ENCODE results near the gene ATAT1. TPM values are rescaled to one million over a fixed set of nuclear protein-coding genes. Genes with fewer than 3 reads are reported as not detected.

ATAT1 gene
- total RNA-seq, 4 donors from 2014 or later = 0.82 to 2.6 (median 2.1) TPM

- H3K27ac ChIP-seq = peak overlapping the region; percentile 76 to 99 (median 94)
- ATAC-seq = no peak
- H3K4me1 ChIP-seq = peaks cover 30 to 66% (median 35%) of the 10 kb centered on the region in 3 donors
- TF ChIP-seq EP300 (IDR thresholded peaks at IDR 0.05) = no peak
- TF ChIP-seq POLR2AphosphoS5 (IDR thresholded peaks at IDR 0.05) = peak; percentile 34
- 27 to 35% methylated on average over 5 to 6 of the region's 6 CpGs for WGBS, 2 donors (ENCODE audit: low coverage in 1 of 2)
- H3K36me3 ChIP-seq = peaks cover 0 to 26% of the 10 kb centered on the region in 2 donors
- no peaks in the 10 kb centered on the region for H3K9me3 ChIP-seq
- no peaks in the 10 kb centered on the region for H3K27me3 ChIP-seq
- H3K4me3 ChIP-seq = no peak overlapping the region
These were observed 13.9 kb upstream of the ATAT1 start for GRCh38 chr6:30612687-30613248.

DNA sequence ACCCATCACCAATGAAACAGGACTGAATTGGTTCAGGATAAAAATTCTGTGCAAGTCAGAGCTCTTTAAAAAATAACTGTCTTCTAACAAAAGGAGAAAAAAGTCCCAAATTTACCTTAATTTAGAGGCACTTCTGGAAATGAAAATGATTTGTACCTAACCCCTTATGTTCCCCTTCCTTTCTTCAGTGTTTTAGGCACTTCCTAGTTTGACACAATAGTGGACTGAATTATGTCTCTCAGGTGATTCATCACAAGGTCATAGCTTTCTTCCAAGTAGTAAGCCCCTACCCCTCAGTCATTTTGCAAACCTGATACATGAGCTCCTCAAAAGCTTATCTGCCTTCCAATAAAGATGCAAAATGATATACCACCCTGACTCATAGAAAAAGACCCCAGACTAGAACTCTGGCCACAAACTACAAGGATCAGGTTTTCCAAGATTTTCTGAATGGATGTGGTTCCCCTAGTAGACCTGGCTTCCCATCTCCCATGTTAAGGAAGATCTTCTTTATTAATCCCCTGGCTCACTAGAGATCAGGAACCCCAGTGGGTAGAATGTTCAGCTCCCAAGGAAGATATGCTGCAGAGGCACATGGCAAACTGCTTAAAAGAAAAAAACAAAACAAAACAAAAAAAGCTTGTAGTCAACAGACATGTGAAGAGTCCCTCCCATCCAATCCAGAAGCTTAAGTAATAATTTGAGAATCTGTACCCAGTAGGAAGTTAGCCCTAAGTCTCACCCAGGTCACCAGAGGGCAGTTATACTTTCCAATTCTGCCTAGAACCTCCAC, 13.2 kb upstream of the ATAT1 start:
- Histone ChIP-seq H3K4me3 (peak overlapping the region; percentile 76 to 85), H3K4me1 (peaks cover 30 to 67% (median 36%) of the 10 kb centered on the region in 3 donors), H3K9me3 (no peaks in the 10 kb centered on the region), H3K27ac (peak overlapping the region; percentile 84 to 99 (median 94)), H3K36me3 (peaks cover 0 to 19% of the 10 kb centered on the region in 2 donors), H3K27me3 (no peaks in the 10 kb centered on the region)
- peak; percentile 12 for TF ChIP-seq POLR2A (IDR thresholded peaks at IDR 0.05)
- TF ChIP-seq EP300 (IDR thresholded peaks at IDR 0.05) = no peak
- peak; percentile 10 for TF ChIP-seq POLR2AphosphoS5 (IDR thresholded peaks at IDR 0.05)
- no peak for ATAC-seq

DNA sequence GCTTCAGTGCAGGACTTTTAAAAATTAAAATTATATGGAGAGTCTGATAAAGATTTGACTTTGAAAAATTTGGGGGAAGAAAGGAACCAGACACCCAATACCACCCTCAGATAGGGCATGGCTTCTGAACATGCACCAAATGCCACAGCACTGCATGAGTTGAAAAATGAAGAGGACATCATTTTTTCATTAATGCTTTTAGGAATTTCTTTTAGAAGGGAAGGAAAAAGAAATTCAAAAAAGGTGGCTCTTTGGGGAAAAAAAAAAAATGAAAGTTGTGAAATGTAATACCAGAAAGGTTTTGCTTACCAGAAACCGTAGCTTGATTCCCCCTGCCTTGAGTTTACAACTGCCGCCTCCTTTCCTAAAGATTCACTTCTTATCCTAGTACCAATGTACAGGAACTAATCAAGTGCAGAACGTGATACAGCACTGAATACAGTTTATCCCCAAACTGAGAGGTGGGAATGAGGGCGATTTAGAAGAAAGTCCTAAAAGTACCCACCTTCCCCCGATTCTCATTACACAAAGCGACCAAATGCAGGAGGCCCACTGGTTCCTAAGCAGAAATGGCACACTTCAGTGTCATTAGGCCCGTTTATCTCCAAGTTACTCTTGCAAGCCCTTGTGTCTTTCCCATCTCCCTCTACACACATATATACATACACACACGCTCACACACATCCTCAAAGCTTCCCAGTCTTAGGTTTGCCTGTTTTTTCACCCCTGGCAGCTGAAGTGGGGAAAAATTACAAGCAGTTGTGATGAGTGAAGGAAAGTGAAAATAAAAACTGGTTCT, 12.4 kb upstream of the ATAT1 start:
- peaks cover 38 to 67% (median 38%) of the 10 kb centered on the region in 3 donors for H3K4me1 ChIP-seq
- peak overlapping the region; percentile 76 to 85 for H3K4me3 ChIP-seq
- no peak for ATAC-seq
- TF ChIP-seq POLR2A (IDR thresholded peaks at IDR 0.05) (no peak), POLR2AphosphoS5 (IDR thresholded peaks at IDR 0.05) (peak; percentile 46)
- 8 to 15% methylated on average over 8 of the region's 8 CpGs for WGBS, 2 donors (ENCODE audit: low coverage in 1 of 2)
- peak overlapping the region; percentile 84 to 99 (median 94) for H3K27ac ChIP-seq
- H3K27me3 ChIP-seq = no peaks in the 10 kb centered on the region
- peaks cover 0 to 11% of the 10 kb centered on the region in 2 donors for H3K36me3 ChIP-seq
- no peaks in the 10 kb centered on the region for H3K9me3 ChIP-seq

DNA sequence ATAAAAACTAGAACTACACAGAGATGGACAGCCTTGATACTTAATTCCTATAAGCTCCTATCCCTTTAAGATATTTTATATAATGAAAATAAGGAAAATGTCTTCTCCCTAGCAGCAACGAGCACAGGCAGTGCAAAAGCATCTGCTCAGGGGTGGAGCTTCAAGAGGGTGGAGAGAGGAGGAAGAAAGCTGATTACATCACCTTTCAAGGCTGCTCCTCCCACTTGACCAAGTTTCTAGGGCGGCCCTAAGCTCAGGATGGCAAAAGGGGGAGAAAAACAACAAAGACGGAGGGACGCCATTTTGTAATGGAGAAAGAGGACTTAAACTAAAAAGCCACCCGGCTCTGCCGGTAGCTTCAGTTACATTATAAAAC, 11.8 kb upstream of the ATAT1 start:
- H3K27ac ChIP-seq = peak overlapping the region; percentile 84 to 99 (median 94)
- peaks cover 38 to 67% (median 38%) of the 10 kb centered on the region in 3 donors for H3K4me1 ChIP-seq
- TF ChIP-seq CTCF (IDR thresholded peaks at IDR 0.05) = no peak
- TF ChIP-seq POLR2AphosphoS5 (IDR thresholded peaks at IDR 0.05) = peak; percentile 54
- no peak for TF ChIP-seq EP300 (IDR thresholded peaks at IDR 0.05)
- peak; percentile 5 to 27 for TF ChIP-seq POLR2A (IDR thresholded peaks at IDR 0.05)
- WGBS, 2 donors (ENCODE audit: low coverage in 1 of 2) = 0 to 1% methylated on average over 5 to 6 of the region's 6 CpGs
- peak overlapping the region; percentile 76 to 85 for H3K4me3 ChIP-seq
- peaks cover 0 to 14% of the 10 kb centered on the region in 2 donors for H3K36me3 ChIP-seq
- H3K9me3 ChIP-seq = no peaks in the 10 kb centered on the region
- no peaks in the 10 kb centered on the region for H3K27me3 ChIP-seq
- peak; percentile 82 for ATAC-seq

- peaks cover 35 to 63% (median 36%) of the 10 kb centered on the region in 3 donors for H3K4me1 ChIP-seq
- peak in 1 of 4 experiments; percentile 5 for TF ChIP-seq CTCF (IDR thresholded peaks at IDR 0.05)
- peak in 1 of 2 donors; percentile 4 for TF ChIP-seq POLR2A (IDR thresholded peaks at IDR 0.05)
- TF ChIP-seq EP300 (IDR thresholded peaks at IDR 0.05) = no peak
- no peak for TF ChIP-seq POLR2AphosphoS5 (IDR thresholded peaks at IDR 0.05)
- WGBS, 2 donors (ENCODE audit: low coverage in 1 of 2) = 0 to 1% methylated on average over 10 of the region's 10 CpGs
- H3K36me3 ChIP-seq = peaks cover 0 to 20% of the 10 kb centered on the region in 2 donors
- ATAC-seq = no peak
- no peaks in the 10 kb centered on the region for H3K27me3 ChIP-seq
- H3K27ac ChIP-seq = peak overlapping the region; percentile 92 to 99 (median 97)
- H3K4me3 ChIP-seq = peak overlapping the region; percentile 76 to 85
- H3K9me3 ChIP-seq = no peaks in the 10 kb centered on the region
These were observed 11.3 kb upstream of the ATAT1 start for GRCh38 chr6:30615219-30615957.
